OCI-LY1 (cell line): ENCODE results near the gene AKAP13.

Experiments used
- H2AFZ ChIP-seq: fragments of 200-600 bp; sonication (generic), shearing (Covaris generic); 2 replicates; pipeline ENCODE4 v1.6.0; 2014; ENCODE audit warnings: antibody characterized with exemption, mild to moderate bottlenecking, low read length
- H3F3A ChIP-seq: fragments of 200-600 bp; sonication (generic), shearing (Covaris generic); 2 replicates; pipeline ENCODE4 v1.6.0; 2014; ENCODE audit warnings: mild to moderate bottlenecking, antibody characterized with exemption, low read length, moderate library complexity; ENCODE audit not compliant: insufficient read depth
- H3K27ac ChIP-seq: fragments of 200-600 bp; sonication (generic); 2 replicates; pipeline ENCODE4 v1.5.1; 2014; ENCODE audit warnings: low read length, mixed run types, mild to moderate bottlenecking, low read depth; ENCODE audit not compliant: poor library complexity, severe bottlenecking
- H3K27me3 ChIP-seq: fragments of 200-600 bp; sonication (generic); 2 replicates; pipeline ENCODE4 v1.6.0; 2014; ENCODE audit warnings: antibody characterized with exemption, mild to moderate bottlenecking, low read length, moderate library complexity; ENCODE audit not compliant: insufficient read depth
- H3K36me3 ChIP-seq: fragments of 200-600 bp; sonication (generic); 2 replicates; pipeline ENCODE4 v1.6.1; 2014; ENCODE audit warnings: mild to moderate bottlenecking, antibody characterized with exemption, low read length, moderate library complexity, mixed read lengths; ENCODE audit not compliant: insufficient read depth
- H3K4me1 ChIP-seq: fragments of 200-600 bp; sonication (generic); 2 replicates; pipeline ENCODE4 v1.5.1; 2014; ENCODE audit warnings: mild to moderate bottlenecking, low read length, moderate library complexity; ENCODE audit not compliant: insufficient read depth, severe bottlenecking
- H3K4me2 ChIP-seq: fragments of 200-600 bp; sonication (generic), shearing (Covaris generic); 2 replicates; pipeline ENCODE4 v1.6.1; 2014; ENCODE audit warnings: low read length
- H3K4me3 ChIP-seq: fragments of 200-600 bp; sonication (generic); 2 replicates; pipeline ENCODE4 v1.5.1; 2014; ENCODE audit warnings: low read length, low read depth, mild to moderate bottlenecking, mixed read lengths; ENCODE audit not compliant: poor library complexity, severe bottlenecking
- H3K79me2 ChIP-seq: fragments of 200-600 bp; shearing (Covaris generic); 2 replicates; pipeline ENCODE4 v1.6.1; 2016; ENCODE audit warnings: mixed run types, low read length, mixed read lengths; ENCODE audit not compliant: insufficient read depth
- H3K9ac ChIP-seq: fragments of 200-600 bp; sonication (generic), shearing (Covaris generic); 2 replicates; pipeline ENCODE4 v1.6.1; 2014; ENCODE audit warnings: mild to moderate bottlenecking, low read length, mixed read lengths
- H3K9me2 ChIP-seq: fragments of 200-600 bp; sonication (generic), shearing (Covaris generic); 2 replicates; pipeline ENCODE4 v1.6.1; 2014; ENCODE audit warnings: low read depth, mild to moderate bottlenecking, low read length, mixed read lengths
- H3K9me3 ChIP-seq: fragments of 200-600 bp; shearing (Covaris generic); 2 replicates; pipeline ENCODE4 v1.6.1; 2014; ENCODE audit warnings: low read length, mixed read lengths
- H4K20me1 ChIP-seq: fragments of 200-600 bp; sonication (generic), shearing (Covaris generic); 2 replicates; pipeline ENCODE4 v1.6.0; 2016; ENCODE audit warnings: mild to moderate bottlenecking, low read length; ENCODE audit not compliant: insufficient read depth
- CTCF ChIP-seq: fragments of 200-600 bp; sonication (generic), shearing (Covaris generic); IDR thresholded peaks from 2 replicates; pipeline ENCODE4 v1.5.1; 2017; ENCODE audit warnings: mild to moderate bottlenecking, antibody characterized with exemption, low read length, moderate library complexity, mixed read lengths
- EZH2 ChIP-seq: fragments of 200-600 bp; sonication (generic), shearing (Covaris generic); IDR thresholded peaks from 2 replicates; pipeline ENCODE4 v1.8.0; 2017; ENCODE audit warnings: borderline replicate concordance, mixed run types, mild to moderate bottlenecking, antibody characterized with exemption, low read length, moderate library complexity, mixed read lengths

The AKAP13 gene

GRCh38 chr15:85557385-85557784 lies 177.0 kb downstream of the AKAP13 start:
- H3K4me2 ChIP-seq: no peak overlapping the region
- no peaks in the 10 kb centered on the region for H3K9me3 ChIP-seq
- no peaks in the 10 kb centered on the region for H3K9me2 ChIP-seq
- no peaks in the 10 kb centered on the region for H3K79me2 ChIP-seq
- H3F3A ChIP-seq: no peaks in the 10 kb centered on the region
- TF ChIP-seq CTCF (no peak), EZH2 (no peak)
- peaks cover 12% of the 10 kb centered on the region for H3K36me3 ChIP-seq
- no peaks in the 10 kb centered on the region for H3K27me3 ChIP-seq
- no peak overlapping the region for H3K9ac ChIP-seq
- H3K27ac ChIP-seq: no peak overlapping the region
- no peak overlapping the region for H3K4me3 ChIP-seq
- peaks cover 17% of the 10 kb centered on the region for H3K4me1 ChIP-seq
- H4K20me1 ChIP-seq: no peaks in the 10 kb centered on the region
- H2AFZ ChIP-seq: no peak overlapping the region

- Histone ChIP-seq H3K4me1 (peaks cover 17% of the 10 kb centered on the region), H2AFZ (no peak overlapping the region), H3K27ac (no peak overlapping the region), H3K79me2 (no peaks in the 10 kb centered on the region), H3F3A (no peaks in the 10 kb centered on the region), H3K9ac (no peak overlapping the region), H3K27me3 (no peaks in the 10 kb centered on the region), H3K36me3 (peaks cover 7% of the 10 kb centered on the region), H3K4me2 (no peak overlapping the region), H3K4me3 (no peak overlapping the region), H3K9me2 (no peaks in the 10 kb centered on the region), H4K20me1 (no peaks in the 10 kb centered on the region), H3K9me3 (no peaks in the 10 kb centered on the region)
- TF ChIP-seq CTCF: no peak
- TF ChIP-seq EZH2: no peak
Measured at GRCh38 chr15:85558848-85559247, 178.4 kb downstream of the AKAP13 start.

- TF ChIP-seq EZH2 (no peak), CTCF (no peak)
- H3K4me3 ChIP-seq: no peak overlapping the region
- H3K9me2 ChIP-seq: no peaks in the 10 kb centered on the region
- H3K79me2 ChIP-seq: no peaks in the 10 kb centered on the region
- no peak overlapping the region for H2AFZ ChIP-seq
- H3K9me3 ChIP-seq: no peaks in the 10 kb centered on the region
- no peaks in the 10 kb centered on the region for H3F3A ChIP-seq
- peaks cover 12% of the 10 kb centered on the region for H3K4me1 ChIP-seq
- no peak overlapping the region for H3K4me2 ChIP-seq
- H3K36me3 ChIP-seq: peaks cover 6% of the 10 kb centered on the region; the same call in 1 of the 2 replicates
- H3K27ac ChIP-seq: no peak overlapping the region
- H3K27me3 ChIP-seq: no peaks in the 10 kb centered on the region
- no peaks in the 10 kb centered on the region for H4K20me1 ChIP-seq
- H3K9ac ChIP-seq: no peak overlapping the region
Measured at GRCh38 chr15:85559530-85559929, 179.1 kb downstream of the AKAP13 start.
